Stimulated activated CD8-positive, alpha-beta memory T cell treated with anti-CD3 and anti-CD28 coated beads, Interleukin-12 subunit alpha, Interleukin-12 subunit beta, amount 100 ng/mL, for 24 hours (primary cell): ENCODE results near the gene RHBDD1.

Experiments used
- DNase-seq: peaks from one replicate; pipeline ENCODE4 v3.0.0-alpha.2; 2020; ENCODE audit errors: extremely low read depth

RHBDD1 gene

DNA sequence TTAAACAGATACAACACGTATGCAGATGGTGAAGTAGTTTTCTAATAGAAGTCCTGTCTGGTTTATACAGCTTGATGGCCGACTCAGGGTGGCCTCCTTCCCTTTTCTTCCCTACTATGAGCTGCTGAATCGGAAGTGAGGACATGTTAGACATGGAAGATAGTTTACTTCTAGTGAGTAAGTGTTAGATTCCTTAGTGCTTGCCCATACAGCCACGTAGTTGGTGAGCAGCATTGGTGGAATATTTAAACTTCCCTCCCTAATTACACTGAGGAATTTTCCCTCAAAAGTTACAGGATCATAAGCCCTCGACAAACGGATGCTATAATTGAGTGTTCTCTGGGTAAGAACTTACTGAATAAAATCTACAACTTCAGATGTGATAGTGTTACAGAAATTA lies 52.1 kb downstream of the RHBDD1 start:
- DNase-seq, result no peak

DNA sequence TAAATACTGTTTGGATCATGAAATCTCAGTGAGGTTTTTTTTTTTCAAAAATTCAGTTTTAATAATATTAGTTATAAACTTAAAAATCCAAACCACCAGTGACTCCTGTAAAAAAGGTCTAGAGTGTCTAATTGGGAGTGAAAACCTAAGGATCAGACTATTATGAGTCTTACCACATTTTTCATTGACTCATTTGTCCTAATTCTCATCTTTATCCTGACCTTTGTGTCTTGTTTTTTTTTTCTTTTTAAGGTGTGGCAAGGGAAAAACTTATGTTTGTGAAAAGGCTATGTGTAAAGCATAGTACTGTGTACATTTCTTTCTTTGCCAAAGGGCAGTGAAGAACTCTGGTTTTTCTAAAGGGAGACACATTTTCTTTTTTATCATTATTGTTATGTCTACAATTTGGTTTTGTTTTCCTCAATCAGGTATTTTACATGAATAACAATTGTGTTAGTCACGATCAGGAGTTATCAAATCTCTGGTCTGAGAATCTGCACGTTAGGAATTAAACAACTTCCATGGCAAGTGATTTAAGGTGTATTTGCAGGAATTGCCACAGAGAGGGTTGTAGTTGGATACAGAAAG lies 52.6 kb downstream of the RHBDD1 start:
- DNase-seq, result no peak

DNA sequence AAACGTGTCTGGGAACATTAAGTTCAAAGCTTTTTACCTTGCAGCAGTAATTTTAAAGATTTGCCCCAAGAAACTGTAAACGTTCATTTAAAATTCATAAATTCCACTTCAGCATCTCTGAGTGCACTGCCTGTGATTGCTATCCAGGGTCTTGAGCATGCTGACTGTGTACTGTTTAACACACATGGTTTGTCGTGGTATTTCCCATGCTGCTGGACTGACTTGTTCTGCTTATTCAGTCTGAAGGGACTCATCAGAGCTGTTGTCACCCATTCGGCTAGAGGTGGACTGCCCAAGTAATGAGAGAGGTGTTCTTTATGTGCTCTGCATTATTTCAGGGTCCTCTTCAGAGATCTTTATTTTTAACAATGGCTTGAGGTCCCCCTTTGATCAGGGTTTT lies 53.1 kb downstream of the RHBDD1 start:
- DNase-seq, result no peak

DNA sequence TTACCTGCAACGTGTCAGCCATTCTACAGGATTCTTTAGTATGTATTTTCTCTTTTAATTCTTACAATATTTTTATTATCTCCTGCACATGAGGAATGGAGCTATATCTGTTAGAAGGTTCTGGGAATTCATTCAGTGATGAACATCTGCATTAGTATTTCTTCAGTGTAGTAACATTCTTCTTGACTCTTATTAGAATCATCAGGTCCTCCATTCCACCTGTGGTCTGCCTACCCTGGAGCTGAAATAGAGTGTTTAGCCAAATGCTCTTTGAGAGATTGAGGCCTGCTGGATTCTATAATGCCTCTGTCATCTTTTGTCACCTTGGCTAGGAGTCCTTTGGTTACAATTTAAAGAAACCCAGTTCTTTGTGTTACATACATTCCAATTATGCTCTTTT lies 54.4 kb downstream of the RHBDD1 start:
- DNase-seq, result no peak

DNA sequence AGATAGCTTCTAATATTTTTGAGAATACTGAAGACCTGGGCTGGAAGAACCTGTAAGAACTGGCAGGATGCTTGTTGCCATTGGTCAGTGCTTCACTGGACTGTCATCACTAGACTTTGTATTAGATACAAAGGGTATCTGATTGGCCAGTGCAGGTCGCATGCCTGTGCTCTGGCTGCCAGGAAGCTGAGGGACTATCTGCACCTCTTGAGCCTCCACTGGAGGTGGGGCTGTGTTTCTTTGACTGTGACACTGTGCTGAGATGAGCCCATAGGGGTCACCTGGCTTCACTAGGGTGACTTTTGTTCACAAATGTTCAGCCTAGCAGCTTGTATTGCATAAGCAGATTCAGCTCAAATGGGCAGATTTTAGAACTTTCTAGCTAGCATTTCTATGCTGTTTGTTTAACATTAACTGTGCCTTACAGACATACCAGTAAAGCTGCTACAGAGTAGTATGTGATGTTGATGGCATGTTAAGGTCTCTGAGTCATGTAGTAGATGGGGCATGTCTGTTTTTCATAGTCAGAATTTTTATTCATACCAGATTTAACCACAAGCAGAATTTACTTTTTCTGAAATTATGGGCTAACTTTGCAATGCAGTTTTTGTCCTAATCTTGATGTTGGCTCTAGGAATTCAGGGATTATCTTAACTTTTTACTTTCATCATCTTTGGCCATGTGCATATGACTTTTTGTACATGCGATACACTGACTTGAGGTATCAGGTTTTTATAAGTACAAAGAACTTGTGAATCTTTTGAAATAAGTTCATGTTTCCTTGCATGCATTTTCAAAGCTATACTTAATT lies 56.1 kb downstream of the RHBDD1 start:
- no peak for DNase-seq

DNA sequence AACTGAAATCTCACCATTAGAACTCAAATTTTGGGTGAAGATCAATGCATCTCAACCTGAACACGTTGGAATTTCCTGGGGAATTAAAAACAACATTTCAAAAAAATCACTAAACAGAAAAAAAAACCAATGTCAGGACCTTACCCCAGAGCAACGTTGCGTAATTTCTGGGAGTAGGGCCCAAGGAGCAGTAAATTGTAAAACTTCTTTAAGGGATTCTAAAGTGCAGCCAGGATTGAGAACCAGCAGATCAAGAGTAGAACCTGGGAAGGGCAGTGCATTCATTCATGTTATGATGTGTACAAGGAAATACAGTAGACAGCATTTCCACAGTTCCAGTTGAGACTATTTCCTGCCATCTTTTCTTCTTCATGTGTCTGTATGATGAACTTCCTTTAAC lies 56.9 kb downstream of the RHBDD1 start:
- no peak for DNase-seq

DNA sequence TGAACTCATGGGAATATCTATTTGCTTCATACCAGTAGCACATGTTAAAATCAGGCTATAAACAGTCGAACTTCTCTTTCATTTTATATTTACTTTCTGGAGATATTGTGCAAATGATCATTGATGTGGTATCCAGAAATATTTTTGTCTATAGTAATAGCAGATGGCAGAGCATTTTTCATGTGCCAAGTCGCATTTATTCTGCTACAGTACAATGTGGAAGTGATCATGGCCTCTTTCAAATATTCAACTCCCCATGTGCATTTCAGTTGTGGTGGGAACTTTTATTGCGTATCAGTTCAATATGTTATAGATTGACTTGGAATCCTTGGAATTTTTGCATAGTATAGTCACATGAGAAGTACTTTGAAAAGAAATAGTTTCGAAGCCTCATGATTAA lies 57.4 kb downstream of the RHBDD1 start:
- DNase-seq, result no peak

DNA sequence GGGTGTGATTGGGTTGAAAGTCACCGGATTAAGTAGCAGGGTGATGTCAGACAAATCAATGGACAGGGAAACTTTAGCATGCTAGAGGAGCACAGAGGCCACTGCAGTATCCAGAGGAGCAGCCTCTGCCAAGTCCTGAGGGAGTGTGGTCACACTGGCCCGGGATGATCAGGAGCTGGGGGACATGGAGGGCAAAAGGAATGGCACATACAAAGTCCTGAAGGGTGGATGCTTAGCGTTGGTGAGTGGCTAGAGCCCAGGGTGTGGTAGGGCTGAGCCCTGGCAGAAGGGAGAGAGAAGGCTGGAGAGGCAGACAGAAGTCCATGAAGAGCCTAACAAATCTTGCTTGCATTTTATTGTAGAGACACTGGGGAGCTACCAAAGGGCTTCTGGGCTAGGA lies 58.9 kb downstream of the RHBDD1 start:
- DNase-seq, result no peak

DNA sequence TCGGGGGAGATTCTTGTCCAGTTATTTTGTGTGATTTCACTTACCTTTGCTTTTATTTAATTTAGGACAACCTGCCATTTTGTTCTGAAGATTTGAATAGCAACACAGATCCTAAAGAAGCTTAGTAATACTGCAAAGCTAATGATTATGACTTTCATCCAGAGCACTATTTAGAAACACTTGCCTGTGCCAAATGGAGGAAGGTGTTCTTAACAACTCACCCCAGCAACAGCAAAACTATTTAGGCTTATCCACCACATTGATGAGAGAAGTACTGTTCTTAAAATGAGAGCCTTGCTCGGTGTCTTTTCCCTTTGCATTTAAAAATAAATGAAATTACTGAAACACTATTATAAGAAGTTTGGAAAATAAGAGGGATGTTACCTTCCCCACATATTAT lies 59.7 kb downstream of the RHBDD1 start:
- no peak for DNase-seq

DNA sequence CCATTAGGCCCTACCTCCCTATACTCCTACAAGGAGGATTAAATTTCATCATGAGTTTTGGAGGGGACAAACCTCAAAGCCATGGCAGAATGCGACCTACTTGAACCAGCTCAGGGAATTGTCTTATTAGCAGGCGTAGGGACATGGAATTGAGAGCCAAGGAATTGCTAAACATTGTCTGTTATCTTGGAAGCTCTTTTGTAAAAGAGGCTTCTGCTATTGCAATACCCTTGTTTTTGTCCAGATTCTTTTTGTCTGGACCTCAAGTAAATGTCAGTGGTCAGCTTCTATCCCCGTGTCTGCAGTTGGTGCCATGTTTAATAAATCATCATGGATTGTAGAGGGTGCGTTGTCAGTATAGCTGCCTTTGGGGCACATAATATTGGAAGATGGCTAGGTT lies 62.3 kb downstream of the RHBDD1 start:
- no peak for DNase-seq

DNA sequence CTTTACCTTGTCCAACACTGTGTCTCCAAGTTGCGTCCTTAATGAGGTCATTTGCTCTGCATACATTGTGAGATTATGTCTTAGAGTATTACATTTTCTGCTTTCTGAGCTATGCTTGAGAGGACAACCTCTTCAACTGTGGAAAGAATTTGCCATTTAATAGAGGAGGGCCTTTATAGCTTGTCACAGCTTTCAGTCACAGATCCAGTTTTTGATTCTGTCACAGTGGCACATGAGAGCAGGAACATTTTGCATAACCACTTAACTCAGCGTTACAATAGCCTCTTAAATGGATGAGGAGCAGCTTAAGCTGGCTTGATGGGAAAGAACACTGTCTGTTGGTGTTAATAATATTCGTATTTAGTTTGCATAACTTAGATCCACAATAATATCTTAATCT lies 63.0 kb downstream of the RHBDD1 start:
- no peak for DNase-seq

DNA sequence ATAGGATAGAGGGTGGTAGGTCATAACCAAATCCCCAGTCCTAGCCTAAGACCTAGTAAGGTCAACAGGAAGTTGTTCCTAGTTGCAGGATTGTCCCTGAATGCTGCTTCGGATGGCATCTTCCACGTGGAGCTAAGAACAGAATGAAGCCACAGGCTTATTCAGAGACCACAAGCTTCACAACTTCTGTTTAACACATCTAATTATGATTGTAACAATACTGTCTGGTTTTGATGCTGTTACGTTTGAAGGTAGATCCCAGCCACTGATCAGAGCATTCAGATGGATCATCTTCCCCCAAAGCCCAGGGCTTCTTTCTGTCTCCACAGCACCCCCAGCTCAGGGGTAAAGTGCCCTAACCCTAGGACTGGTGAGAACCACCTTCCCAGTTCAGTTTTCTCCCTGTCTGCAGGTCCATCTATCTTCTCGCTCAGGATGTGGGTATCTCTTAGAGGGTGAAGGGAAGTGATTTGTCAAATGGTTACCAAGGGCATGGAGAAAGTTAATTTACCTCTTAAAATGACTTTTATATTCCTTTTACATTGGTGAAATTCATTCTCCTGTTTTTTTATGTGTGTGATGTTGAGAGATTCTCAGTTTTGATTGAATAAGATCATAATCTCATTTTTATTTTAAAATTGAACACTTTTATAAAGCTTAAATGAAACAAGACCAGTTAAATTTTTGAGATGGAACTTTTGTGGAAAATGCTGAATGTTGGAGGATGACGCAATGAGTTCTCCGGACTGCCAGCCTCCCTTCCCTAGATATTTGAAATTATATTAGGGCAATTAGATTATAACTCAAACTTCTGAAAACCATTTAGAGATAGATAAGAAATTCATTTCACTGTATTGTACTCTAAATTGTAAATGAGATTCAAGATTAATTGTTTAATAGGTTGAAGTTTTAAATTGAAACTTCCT lies 66.5 kb downstream of the RHBDD1 start:
- no peak for DNase-seq

DNA sequence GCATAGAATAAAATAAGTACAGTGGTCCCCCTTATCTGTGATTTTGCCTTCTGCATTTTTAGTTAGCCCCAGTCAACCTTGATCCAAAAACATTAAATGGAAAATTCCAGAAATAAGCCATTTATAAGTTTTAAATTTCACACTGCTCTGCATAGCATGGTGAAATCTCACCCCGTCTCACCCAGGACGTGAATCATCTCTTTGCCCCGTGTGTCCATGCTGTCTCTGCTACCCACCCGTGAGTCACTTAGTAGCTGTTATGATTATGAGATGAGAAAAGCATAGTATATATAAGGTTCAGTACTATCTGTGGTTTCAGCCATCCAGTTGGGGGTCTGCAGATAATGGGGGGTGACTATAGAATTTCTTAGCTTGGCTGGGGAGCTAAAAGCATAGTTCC lies 67.3 kb downstream of the RHBDD1 start:
- DNase-seq, result no peak

DNA sequence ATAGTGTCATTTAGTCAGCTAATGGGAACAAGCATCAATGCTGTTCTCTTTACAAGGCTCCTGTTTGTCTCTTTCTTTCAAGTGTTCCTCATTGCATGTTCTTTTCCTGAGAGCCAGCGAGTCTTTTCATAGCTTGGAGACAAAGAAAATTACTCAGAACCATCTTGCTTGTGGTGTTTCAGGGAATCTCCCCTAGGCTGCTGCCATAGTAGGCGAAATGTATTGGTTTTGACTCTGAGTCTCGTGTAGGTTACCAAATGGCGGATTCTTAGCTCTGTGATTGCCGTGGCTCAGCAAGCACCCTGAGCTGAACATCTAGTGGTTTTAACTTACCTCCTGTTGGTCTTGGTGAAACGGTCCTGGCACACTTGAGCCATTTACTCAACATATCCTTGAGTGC lies 68.7 kb downstream of the RHBDD1 start:
- no peak for DNase-seq

DNA sequence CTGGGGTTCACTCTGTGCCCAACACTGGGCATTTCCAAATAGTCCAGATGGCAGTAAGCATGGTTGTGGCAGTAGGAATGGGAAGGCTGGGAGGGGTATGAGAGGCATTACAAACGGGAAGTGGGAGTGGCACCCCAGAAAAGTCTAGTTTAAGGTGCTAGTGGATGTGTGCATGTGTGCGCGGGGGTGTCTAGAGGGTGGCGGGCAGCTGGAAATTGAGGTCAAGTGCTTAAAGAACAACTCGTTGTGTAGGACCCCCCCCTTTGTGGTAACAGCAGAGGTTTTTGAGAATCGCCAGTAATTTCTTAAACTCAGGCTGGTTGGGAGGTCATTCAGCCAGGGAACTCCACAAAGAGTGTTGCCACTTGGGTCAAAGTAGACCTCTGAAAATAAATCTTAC lies 69.9 kb downstream of the RHBDD1 start:
- DNase-seq, result no peak

DNA sequence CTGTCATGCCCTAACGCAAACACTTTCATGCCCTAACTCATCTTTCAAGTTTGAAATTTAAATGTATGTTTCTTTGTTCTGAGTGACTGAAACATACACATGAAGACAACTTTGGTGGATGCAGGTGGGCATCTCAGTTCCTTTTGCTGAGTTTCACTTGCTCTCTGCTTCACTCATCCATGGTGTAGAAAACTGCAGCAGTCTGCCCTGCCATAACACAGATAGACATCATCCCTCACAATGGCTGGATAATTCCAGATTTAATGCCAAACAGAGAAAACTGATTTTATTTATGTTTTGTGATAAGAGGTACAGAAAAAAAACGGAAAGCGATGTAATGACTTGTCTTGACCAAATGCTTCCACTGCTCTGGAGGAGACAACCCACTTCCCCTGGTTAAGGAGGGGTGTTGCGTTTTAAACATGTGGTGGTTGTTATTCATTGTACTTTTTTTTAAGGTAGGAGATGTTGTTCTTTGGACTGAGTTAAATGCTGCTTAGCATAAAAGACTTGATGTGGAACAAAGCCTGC lies 70.4 kb downstream of the RHBDD1 start:
- DNase-seq, result no peak

DNA sequence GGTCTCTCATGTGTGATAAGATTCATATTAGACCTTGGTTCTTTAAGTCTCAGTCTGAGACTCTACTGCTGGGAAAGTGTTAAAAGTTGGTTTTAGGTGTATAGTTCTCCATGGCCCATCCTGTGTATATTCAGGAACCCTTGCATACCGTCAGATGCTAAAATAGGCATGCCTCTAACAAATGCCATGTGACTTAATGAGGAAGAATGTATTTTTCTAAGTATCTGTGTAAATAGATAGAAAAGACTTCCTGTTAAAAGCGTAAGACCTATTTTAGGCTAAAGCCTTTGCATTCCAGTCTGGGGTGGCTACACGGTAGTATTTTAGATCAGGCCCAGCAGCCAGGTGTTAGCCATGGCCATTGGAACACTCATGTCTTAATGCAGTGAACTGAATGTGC lies 73.3 kb downstream of the RHBDD1 start:
- no peak for DNase-seq

DNA sequence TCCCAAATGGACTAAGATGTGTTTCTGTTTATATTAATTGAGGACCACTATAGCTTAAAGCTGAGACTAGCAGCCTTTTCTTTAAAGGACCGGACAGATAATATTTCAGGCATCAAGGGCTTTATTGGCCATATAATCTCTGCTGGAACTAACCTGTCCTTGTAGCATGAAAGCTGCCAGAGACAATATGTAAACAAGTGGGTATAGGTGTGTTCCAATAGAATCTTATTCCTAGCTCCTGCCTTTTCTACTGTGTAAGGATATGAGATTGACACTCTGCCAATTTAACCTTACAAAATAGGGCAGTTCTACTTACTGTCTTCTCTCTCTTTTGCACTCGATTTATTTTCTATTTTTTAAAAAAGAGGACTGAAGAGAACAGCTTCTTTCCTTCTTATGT lies 74.0 kb downstream of the RHBDD1 start:
- DNase-seq, result no peak

DNA sequence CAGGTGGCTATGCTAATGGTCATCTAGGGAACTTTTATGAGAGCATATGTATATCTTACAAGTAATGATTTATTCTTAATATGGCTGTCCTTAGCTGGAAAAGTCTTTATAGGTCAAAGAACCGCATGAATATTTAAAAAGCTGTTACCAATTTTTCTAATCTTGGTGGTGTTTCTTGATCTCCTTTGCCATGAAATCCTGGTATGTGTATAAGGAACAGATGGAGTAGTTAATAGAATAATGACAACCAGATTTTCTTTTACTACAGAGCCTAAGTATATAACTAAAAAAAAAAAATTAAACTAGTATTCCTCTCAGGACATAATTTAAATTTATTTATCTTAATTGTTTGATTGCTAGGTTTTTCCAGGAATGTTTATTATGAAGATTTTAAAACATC lies 74.5 kb downstream of the RHBDD1 start:
- DNase-seq, result no peak

DNA sequence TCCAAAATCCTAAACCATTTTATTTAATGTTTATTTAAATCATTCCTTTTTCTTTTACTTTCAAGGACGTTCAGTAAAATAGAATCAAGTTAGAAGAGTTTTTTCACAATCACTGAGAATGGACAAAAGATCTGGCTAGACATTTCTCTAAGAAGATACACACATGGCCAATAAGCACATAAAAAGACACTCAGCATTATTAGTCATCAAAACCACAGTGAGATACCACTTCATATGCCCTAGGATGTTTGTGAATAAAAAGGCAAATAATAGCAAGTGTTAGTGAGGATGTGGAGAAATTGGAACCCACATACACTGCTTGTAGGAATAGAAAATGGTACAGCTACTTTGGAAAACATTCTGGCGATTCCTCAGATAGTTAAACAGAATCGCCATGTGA lies 76.1 kb downstream of the RHBDD1 start:
- DNase-seq, result no peak

DNA sequence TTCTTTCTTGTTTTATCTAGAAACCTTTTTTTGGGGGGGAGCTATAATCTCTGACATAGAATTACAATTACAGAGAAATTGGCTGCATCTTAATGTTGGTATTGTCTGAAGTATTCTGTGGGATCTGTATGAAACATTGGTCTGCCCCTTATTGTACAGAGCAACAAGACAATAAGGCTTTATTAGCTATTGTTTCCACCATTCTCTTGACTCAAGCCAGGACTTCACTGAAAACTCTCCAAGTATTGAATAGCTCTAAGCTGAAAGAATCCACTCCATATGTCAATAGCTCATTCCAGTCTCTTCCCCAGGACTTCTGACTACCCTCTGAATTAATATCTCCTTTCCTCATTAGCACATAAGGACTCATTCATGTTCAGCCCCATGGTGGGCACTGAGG lies 77.8 kb downstream of the RHBDD1 start:
- no peak for DNase-seq

DNA sequence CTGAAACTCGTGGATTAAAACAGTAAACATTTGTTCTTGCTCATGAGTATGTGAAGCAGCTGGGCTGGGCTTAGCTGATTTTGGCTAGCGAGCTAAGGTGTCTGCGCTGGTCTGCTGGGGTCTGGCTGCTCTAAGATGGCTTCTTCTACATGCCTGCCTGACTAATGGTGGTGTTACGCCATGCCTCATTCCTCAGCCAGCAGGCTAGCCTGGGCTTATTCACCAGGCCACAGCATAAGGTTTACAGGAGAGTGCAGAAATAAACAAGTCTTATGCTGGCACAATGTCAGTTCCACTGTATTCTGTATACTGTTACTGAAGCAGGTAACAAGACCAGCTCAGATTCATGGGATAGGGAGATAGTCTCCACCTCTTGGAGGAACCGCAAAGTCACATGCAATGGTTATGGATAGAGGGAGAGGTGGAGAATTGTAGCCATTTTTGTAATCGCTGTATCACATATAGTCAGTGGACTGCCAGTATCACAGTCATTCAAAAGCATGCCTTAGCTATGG lies 80.0 kb downstream of the RHBDD1 start:
- no peak for DNase-seq
